CD4-positive, alpha-beta T cell treated with Interleukin-4 for 1 hour (primary cell): ENCODE results near the gene DNAJC19.

Experiments
- DNase-seq, 2 donors: peaks; one replicate each; pipeline ENCODE4 v3.0.0-alpha.2; 2020 to 2022

DNAJC19 gene

GRCh38 chr3:180959691-180960090 is 29.8 kb downstream of the DNAJC19 start:
- no peak for DNase-seq

GRCh38 chr3:180947761-180948390 is 41.7 kb downstream of the DNAJC19 start:
- no peak for DNase-seq

DNA sequence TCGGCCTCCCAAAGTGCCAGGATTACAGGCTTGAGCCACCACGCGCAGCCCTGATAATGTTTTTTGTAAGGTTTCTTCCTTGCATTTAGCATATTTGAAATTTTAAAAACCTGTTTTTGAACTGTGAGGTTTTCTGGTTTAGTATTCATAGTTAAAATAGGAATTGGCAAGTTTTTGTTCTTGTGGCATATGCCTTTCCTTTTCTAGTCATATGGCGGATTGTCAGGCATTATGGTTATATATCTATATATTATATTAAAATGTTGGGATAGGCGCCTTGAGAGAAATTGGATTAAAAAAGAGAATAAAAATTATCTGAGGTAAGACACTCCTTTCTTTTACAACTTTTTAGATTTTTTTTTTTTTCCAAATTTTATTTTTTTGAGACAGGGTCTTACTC is 48.7 kb downstream of the DNAJC19 start:
- no peak for DNase-seq

DNA sequence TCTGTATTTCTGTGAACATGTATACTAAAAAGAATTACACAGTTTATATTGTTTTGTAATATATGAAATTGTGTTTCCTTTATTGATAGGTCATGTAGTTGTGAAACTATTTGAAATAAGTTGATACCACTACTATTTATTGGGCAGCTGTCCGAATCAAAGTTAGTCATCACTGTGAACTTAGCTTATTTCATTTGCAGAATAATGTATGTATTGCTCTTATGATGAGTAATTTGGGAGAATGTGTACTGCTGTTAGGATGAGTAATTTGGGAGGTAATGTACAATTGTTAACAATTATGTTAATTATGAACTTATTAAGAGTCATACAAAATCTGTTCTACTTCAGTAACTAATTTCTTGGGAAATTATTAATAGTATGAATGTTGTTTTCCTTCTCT is 54.9 kb downstream of the DNAJC19 start:
- no peak for DNase-seq
